ENCODE data around the gene P3H3. TPM values are rescaled to one million over a fixed set of nuclear protein-coding genes. Genes with fewer than 3 reads are reported as not detected.

The P3H3 gene
- total and polyA plus RNA-seq, 2 donors (not counting 3 experiments of a cell fraction or from before 2014, with no cell fraction given), result 75.9 to 76.5 TPM

DNA sequence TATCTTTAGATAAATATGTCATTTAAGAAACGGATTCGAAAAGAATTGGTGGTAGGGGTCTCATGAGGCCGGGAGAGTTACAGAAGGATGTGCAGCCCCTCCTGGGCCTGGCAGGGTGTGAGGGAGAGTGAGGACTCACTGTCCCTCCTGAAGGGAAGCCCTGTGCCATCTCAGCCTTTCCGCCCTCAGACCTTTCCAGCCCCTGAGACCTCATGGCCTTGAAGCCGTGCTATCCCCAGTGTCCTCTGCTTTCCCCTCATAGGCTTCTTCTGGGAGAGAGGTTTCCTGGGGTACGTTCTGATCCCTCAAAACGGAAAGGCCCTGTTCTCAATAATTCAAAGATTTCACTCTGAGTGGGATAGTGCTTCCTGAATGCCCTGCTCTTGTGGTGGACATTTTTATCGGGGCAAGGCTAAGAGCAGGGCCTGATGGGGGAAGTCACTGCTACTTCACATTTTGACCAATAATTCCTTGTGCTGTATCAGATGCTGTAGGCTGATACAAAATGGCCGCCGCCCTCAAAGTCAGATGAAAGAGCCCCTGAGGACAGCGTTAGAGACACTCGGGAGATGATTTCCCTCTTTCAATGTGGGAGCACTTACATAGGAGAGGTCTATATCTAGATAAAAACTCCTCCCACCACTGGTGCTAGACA is 37.6 kb upstream of the P3H3 start:
- H3K4me2 ChIP-seq (ENCODE audit: insufficient read depth, low read length), result no peak overlapping the region
- no peaks in the 10 kb centered on the region for H4K20me1 ChIP-seq (replicated peaks; ENCODE audit: control insufficient read depth, extremely low read depth, insufficient read depth, low read length)
- no peak overlapping the region for H3K4me3 ChIP-seq (replicated peaks in 1 of 3; ENCODE audit: insufficient read depth in 1 of 3, low read depth in 1 of 3, low read length in 3 of 3)
- no TSS peak for BruUV-seq (replicated peaks)
- no peaks in the 10 kb centered on the region for H3K36me3 ChIP-seq (ENCODE audit: control insufficient read depth in 2 of 2, extremely low read depth in 1 of 2, insufficient read depth in 2 of 2, low read length in 2 of 2)
- no peaks in the 10 kb centered on the region for H3K4me1 ChIP-seq (ENCODE audit: control insufficient read depth, extremely low read depth, insufficient read depth, low read length)
- H3K27ac ChIP-seq (ENCODE audit: insufficient read depth, low read depth, low read length), result no peak overlapping the region
- no peak overlapping the region for H3K9ac ChIP-seq (replicated peaks; ENCODE audit: extremely low read depth, insufficient read depth, low read length)
- DNase-seq (ENCODE audit: low read depth, low spot score), result no peak
- no peak for FAIRE-seq
- ChIA-PET CTCF (no interaction called here), POLR2A (no interaction called here)
- no peaks in the 10 kb centered on the region for H3K9me1 ChIP-seq (replicated peaks; ENCODE audit: control insufficient read depth, extremely low read depth, insufficient read depth, low read length)
- dilution Hi-C loops (cut with MboI; ENCODE audit: extremely low pct_ligation_motif_present, low sequenced_read_pairs) (no loop called here), intact Hi-C loops (cut with micrococcal nuclease) (no loop called here)
- TF ChIP-seq MYC (IDR thresholded peaks at IDR 0.05; ENCODE audit: low read depth, low read length) (no peak), EZH2 (IDR thresholded peaks at IDR 0.05; ENCODE audit: borderline replicate concordance, low read depth, low read length, severe bottlenecking) (no peak), POLR2A (IDR thresholded peaks at IDR 0.05; ENCODE audit: low read depth, low read length) (no peak), JUN (IDR thresholded peaks at IDR 0.05; ENCODE audit: borderline replicate concordance, insufficient read depth, insufficient read length, low read depth) (no peak), MAX (IDR thresholded peaks at IDR 0.05; ENCODE audit: insufficient read depth, insufficient read length) (no peak), POLR2AphosphoS5 (IDR thresholded peaks at IDR 0.05; ENCODE audit: insufficient read depth, low read depth, low read length) (no peak), FOS (IDR thresholded peaks at IDR 0.05; ENCODE audit: borderline replicate concordance, insufficient read depth, low read length) (no peak), GATA2 (IDR thresholded peaks at IDR 0.05; ENCODE audit: insufficient read depth, insufficient read length, low read depth, low read length) (no peak)
- TF ChIP-seq, protein P1, sequence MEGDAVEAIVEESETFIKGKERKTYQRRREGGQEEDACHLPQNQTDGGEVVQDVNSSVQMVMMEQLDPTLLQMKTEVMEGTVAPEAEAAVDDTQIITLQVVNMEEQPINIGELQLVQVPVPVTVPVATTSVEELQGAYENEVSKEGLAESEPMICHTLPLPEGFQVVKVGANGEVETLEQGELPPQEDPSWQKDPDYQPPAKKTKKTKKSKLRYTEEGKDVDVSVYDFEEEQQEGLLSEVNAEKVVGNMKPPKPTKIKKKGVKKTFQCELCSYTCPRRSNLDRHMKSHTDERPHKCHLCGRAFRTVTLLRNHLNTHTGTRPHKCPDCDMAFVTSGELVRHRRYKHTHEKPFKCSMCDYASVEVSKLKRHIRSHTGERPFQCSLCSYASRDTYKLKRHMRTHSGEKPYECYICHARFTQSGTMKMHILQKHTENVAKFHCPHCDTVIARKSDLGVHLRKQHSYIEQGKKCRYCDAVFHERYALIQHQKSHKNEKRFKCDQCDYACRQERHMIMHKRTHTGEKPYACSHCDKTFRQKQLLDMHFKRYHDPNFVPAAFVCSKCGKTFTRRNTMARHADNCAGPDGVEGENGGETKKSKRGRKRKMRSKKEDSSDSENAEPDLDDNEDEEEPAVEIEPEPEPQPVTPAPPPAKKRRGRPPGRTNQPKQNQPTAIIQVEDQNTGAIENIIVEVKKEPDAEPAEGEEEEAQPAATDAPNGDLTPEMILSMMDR (IDR thresholded peaks at IDR 0.05; ENCODE audit: extremely low read depth in 1 of 2, insufficient read depth in 1 of 2, low read depth in 1 of 2, low read length in 2 of 2), result no peak
- H2AFZ ChIP-seq (ENCODE audit: low read depth, low read length), result no peak overlapping the region
- H3K79me2 ChIP-seq (ENCODE audit: control insufficient read depth, insufficient read depth, low read length), result no peaks in the 10 kb centered on the region
- peaks cover 5 to 7% of the 10 kb centered on the region in 2 experiments for H3K27me3 ChIP-seq (ENCODE audit: control insufficient read depth in 2 of 2, insufficient read depth in 2 of 2, low read length in 2 of 2)
- H3K9me3 ChIP-seq (replicated peaks; ENCODE audit: control insufficient read depth, insufficient read depth, low read length), result no peaks in the 10 kb centered on the region

All from endothelial cell of umbilical vein (primary cell).